ENCODE data around the gene TM2D3. TPM values are rescaled to one million over a fixed set of nuclear protein-coding genes. Genes with fewer than 3 reads are reported as not detected.
A peak's percentile ranks its signal among the peaks of the same experiment; 100 is the strongest.

The TM2D3 gene
- total and polyA plus RNA-seq, 10 of the 15 experiments (the other 5 are each of a cell fraction or from before 2014, with no cell fraction given): 28.3 to 84.5 (median 45.0) TPM

- peak; percentile 62; the same call in 1 of the 2 replicates for TF ChIP-seq HCFC1 (IDR thresholded peaks at IDR 0.05; ENCODE audit: low read length)
- 0 out of 4 replicates have a peak, but pooled peaks of 1 of the 2 experiments have one; percentile 11 for TF ChIP-seq ETV6 (conservative IDR thresholded peaks at IDR 0.05 in 1 of 2, IDR thresholded peaks at IDR 0.05 in 1 of 2; ENCODE audit: borderline replicate concordance in 1 of 2, low read depth in 1 of 2)
- no peak for TF ChIP-seq USF2 (IDR thresholded peaks at IDR 0.05; ENCODE audit: borderline replicate concordance, low read depth, low read length)
- TF ChIP-seq BRCA1 (IDR thresholded peaks at IDR 0.05; ENCODE audit: low read depth, low read length): no peak
- peak; percentile 46; the same call in 1 of the 2 replicates for TF ChIP-seq TCF3 (IDR thresholded peaks at IDR 0.05; ENCODE audit: borderline replicate concordance, insufficient read depth, low read depth, low read length)
- no peak for TF ChIP-seq SREBF1 (IDR thresholded peaks at IDR 0.05; ENCODE audit: low read length)
- peak in 1 of 2 experiments; percentile 10; a peak in 1 of 3 replicates for TF ChIP-seq EGR1 (IDR thresholded peaks at IDR 0.05; ENCODE audit: borderline replicate concordance in 1 of 2, low read depth in 2 of 2, low read length in 2 of 2)
- 0 out of 2 replicates have a peak, but pooled peaks have one; percentile 63 for TF ChIP-seq NBN (IDR thresholded peaks at IDR 0.05)
- no peak for TF ChIP-seq JUNB (IDR thresholded peaks at IDR 0.05)
- peak; percentile 77; the same call in 1 of the 2 replicates for TF ChIP-seq PML (IDR thresholded peaks at IDR 0.05; ENCODE audit: low read length)
- peak; percentile 58 to 69 (median 63); a peak in 5 of 6 replicates for TF ChIP-seq CTCF (IDR thresholded peaks at IDR 0.05 in 2 of 3, conservative IDR thresholded peaks at IDR 0.05 in 1 of 3; ENCODE audit: control insufficient read depth in 2 of 3, extremely low read depth in 1 of 3, insufficient read depth in 1 of 3, low read depth in 3 of 3, low read length in 3 of 3)
- TF ChIP-seq CHD2 (IDR thresholded peaks at IDR 0.05; ENCODE audit: borderline replicate concordance, low read depth, low read length): peak; percentile 85
- TF ChIP-seq ZNF592 (IDR thresholded peaks at IDR 0.05): no peak
- TF ChIP-seq TBL1XR1 (IDR thresholded peaks at IDR 0.05; ENCODE audit: low read depth, low read length): 0 out of 2 replicates have a peak, but pooled peaks have one; percentile 27
- peak; percentile 11 for TF ChIP-seq PBX3 (IDR thresholded peaks at IDR 0.05; ENCODE audit: insufficient replicate concordance, low read depth, low read length)
- TF ChIP-seq JUND (IDR thresholded peaks at IDR 0.05; ENCODE audit: low read depth, low read length): 0 out of 2 replicates have a peak, but pooled peaks have one; percentile 4
- TF ChIP-seq BCL11A (IDR thresholded peaks at IDR 0.05; ENCODE audit: low read depth, low read length): 0 out of 2 replicates have a peak, but pooled peaks have one; percentile 11
- TF ChIP-seq POLR2AphosphoS5 (IDR thresholded peaks at IDR 0.05; ENCODE audit: low read length): peak; percentile 91
- TF ChIP-seq MAX (IDR thresholded peaks at IDR 0.05; ENCODE audit: low read depth, low read length): peak; percentile 74; the same call in 1 of the 2 replicates
- no peak for TF ChIP-seq NR2C2 (IDR thresholded peaks at IDR 0.05; ENCODE audit: borderline replicate concordance, control insufficient read depth, insufficient read length, low read depth)
- TF ChIP-seq SMARCA5 (IDR thresholded peaks at IDR 0.05): peak; percentile 83
Observed at GRCh38 chr15:101652098-101652785, at the start of gene TM2D3 (continued).
